Measurements from ENCODE around the gene XIST.
"Not testable (repeated sequence)": the region's sequence is repeated elsewhere in the genome, so short reads cannot be mapped to it uniquely, and the experiment has no call there.

GRCh38 chrX:73882260-73882659 is 29.7 kb upstream of the XIST start:
- TF ChIP-seq, protein P1, sequence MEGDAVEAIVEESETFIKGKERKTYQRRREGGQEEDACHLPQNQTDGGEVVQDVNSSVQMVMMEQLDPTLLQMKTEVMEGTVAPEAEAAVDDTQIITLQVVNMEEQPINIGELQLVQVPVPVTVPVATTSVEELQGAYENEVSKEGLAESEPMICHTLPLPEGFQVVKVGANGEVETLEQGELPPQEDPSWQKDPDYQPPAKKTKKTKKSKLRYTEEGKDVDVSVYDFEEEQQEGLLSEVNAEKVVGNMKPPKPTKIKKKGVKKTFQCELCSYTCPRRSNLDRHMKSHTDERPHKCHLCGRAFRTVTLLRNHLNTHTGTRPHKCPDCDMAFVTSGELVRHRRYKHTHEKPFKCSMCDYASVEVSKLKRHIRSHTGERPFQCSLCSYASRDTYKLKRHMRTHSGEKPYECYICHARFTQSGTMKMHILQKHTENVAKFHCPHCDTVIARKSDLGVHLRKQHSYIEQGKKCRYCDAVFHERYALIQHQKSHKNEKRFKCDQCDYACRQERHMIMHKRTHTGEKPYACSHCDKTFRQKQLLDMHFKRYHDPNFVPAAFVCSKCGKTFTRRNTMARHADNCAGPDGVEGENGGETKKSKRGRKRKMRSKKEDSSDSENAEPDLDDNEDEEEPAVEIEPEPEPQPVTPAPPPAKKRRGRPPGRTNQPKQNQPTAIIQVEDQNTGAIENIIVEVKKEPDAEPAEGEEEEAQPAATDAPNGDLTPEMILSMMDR (IDR thresholded peaks at IDR 0.05; ENCODE audit: low read length) = not testable (repeated sequence)
- TF ChIP-seq EZH2 (IDR thresholded peaks at IDR 0.05; ENCODE audit: borderline replicate concordance, low read length) = not testable (repeated sequence)

Measured in OCI-LY1 (cell line).